Retinal pigment epithelial cell (primary cell): ENCODE results near the gene CEMIP.

Experiments used
- DNase-seq: peaks from one replicate; pipeline ENCODE4 v3.0.0-alpha.2; 2010; ENCODE audit warnings: low read depth
- H3K4me3 ChIP-seq: 2 replicates; pipeline ENCODE4 v1.5.1; 2011; ENCODE audit warnings: mild to moderate bottlenecking, low read length, control low read depth, moderate library complexity
- CTCF ChIP-seq: conservative IDR thresholded peaks from 2 replicates; pipeline ENCODE4 v1.5.1; 2011; ENCODE audit warnings: low read depth, low read length, control low read depth, inconsistent platforms

The CEMIP gene

GRCh38 chr15:80878867-80879250 is 99.7 kb downstream of the CEMIP start:
- DNase-seq: no peak
- H3K4me3 ChIP-seq: no peak overlapping the region
- no peak for TF ChIP-seq CTCF

GRCh38 chr15:80880086-80880485 is 100.9 kb downstream of the CEMIP start:
- H3K4me3 ChIP-seq: no peak overlapping the region
- TF ChIP-seq CTCF: no peak
- DNase-seq: no peak

- no peak for DNase-seq
- TF ChIP-seq CTCF: no peak
- no peak overlapping the region for H3K4me3 ChIP-seq
Observed at GRCh38 chr15:80883641-80884040, 104.5 kb downstream of the CEMIP start.

- TF ChIP-seq CTCF: no peak
- DNase-seq: no peak
- no peak overlapping the region for H3K4me3 ChIP-seq
Observed at GRCh38 chr15:80885016-80885579, 105.9 kb downstream of the CEMIP start.

GRCh38 chr15:80887148-80887547 is 108.0 kb downstream of the CEMIP start:
- no peak for TF ChIP-seq CTCF
- no peak for DNase-seq
- no peak overlapping the region for H3K4me3 ChIP-seq

- no peak for DNase-seq
- TF ChIP-seq CTCF: no peak
Observed at GRCh38 chr15:80888846-80889245, 109.7 kb downstream of the CEMIP start.

GRCh38 chr15:80890341-80891005 is 111.3 kb downstream of the CEMIP start:
- no peak overlapping the region for H3K4me3 ChIP-seq
- TF ChIP-seq CTCF: no peak
- DNase-seq: no peak

More at GRCh38 chr15:80888846-80889245, 109.7 kb downstream of the CEMIP start:
- H3K4me3 ChIP-seq: no peak overlapping the region
